ENCODE measurements around the gene IFNA2. TPM values are rescaled to one million over a fixed set of nuclear protein-coding genes. Genes with fewer than 3 reads are reported as not detected.
"Not testable (repeated sequence)": the region's sequence is repeated elsewhere in the genome, so short reads cannot be mapped to it uniquely, and the experiment has no call there.

Gene IFNA2
- 0.31 TPM for polyA plus RNA-seq (2012; ENCODE audit: low read depth, missing spikeins)

DNA sequence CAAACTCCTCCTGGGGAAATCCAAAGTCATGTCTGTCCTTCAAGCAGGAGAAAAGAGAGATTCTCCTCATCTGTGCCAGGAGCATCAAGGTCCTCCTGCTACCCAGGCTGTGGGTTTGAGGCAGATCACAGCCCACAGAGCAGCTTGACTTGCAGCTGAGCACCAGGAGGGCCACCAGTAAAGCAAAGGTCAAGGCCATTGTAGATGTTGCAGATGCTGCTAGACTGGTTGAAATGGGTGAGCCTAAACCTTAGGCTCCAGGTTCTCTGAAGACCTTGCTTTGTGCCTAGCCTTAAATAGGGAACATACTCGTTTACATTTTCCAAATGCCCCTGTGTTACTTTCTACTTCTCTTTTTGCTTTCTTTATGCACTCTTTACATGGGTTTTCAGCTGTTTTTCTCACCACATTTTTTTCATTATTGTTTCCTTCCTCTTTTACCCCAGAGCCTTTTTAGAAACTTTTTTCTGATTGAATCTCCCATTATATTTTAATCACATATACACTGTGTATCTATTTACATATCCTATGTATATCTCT is at the start of gene IFNA2:
Gene IFNA2, minus strand, starts transcription at position 268 of the 540 bp plus-strand sequence. Its CDS starts 69 bp downstream, at position 199.
- FAIRE-seq (peak; percentile 95), DNase-seq (ENCODE audit: insufficient read length, low spot score) (no peak)
- no peak for TF ChIP-seq POLR2AphosphoS5 (IDR thresholded peaks at IDR 0.05; ENCODE audit: low read depth, low read length)
- TF ChIP-seq POU2F2 (IDR thresholded peaks at IDR 0.05; ENCODE audit: low read depth, low read length): no peak
- TF ChIP-seq SPI1 (IDR thresholded peaks at IDR 0.05; ENCODE audit: low read depth, low read length): no peak
- TF ChIP-seq PAX5 (IDR thresholded peaks at IDR 0.05; ENCODE audit: insufficient read depth, low read length, severe bottlenecking): no peak
- no peak for TF ChIP-seq POLR2A (IDR thresholded peaks at IDR 0.05; ENCODE audit: low read depth, low read length)
- no peak for TF ChIP-seq TAF1 (IDR thresholded peaks at IDR 0.05; ENCODE audit: low read depth, low read length)

DNA sequence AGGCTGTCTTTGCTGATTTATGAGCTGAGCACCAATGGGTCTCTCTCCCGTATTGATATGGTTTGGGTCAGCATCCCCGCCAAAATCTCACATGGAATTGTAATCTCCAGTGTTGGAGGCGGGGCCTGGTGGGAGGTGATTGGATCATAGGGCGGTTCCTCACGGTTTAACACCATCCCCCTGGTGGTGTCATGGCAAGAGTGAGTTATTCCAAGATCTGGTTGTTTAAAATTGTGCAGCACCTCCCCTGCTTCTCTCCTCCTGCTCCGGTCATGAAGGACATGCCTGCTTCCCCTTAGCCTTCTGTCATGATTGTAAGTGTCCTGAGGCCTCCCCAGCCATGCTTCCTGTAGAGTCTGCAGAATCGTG is 49.8 kb upstream of the IFNA2 start:
- not testable (repeated sequence) for DNase-seq (ENCODE audit: insufficient read length, low spot score)
- FAIRE-seq: peak; percentile 59

DNA sequence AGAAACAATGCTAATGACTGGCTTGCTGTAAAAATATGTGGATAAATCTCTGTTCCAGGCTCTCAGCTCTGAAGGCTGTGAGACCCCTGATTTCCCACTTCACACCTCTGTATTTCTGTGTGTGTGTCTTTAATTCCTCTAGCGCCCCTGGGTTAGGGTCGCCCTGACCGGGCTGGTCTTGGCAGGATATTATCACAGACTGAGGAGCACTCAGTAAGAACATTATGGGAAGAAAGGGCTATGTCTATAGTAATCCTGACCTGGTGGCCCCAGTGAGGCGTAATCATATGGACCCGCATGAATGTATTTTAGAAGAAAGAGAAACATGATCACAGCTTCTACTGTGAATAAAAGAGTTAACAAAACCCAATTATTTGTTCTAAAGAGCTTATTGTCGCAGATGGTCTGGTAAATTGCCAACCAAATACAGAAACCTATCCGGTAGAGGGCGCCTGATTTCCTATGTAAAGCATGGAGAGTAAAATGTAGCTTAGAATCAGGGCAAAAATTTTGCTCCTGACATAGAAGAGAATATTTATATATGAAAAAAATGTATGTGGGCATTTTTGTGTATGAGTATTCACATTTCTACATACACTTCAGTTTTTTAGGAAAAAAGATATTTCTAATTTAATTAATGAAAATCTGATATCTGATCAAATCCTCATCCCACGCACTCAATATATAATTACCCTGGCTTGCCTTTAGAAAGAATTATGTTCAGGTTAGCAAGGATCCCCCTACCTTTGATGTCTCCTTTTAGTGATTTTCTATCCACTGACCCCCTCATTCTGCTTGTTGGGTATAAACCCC is 49.2 kb upstream of the IFNA2 start:
- TF ChIP-seq SPI1 (IDR thresholded peaks at IDR 0.05; ENCODE audit: low read depth, low read length) (no peak), POLR2AphosphoS5 (IDR thresholded peaks at IDR 0.05; ENCODE audit: low read depth, low read length) (no peak), POU2F2 (IDR thresholded peaks at IDR 0.05; ENCODE audit: low read depth, low read length) (no peak), TAF1 (IDR thresholded peaks at IDR 0.05; ENCODE audit: low read depth, low read length) (no peak), POLR2A (IDR thresholded peaks at IDR 0.05; ENCODE audit: low read depth, low read length) (no peak), PAX5 (IDR thresholded peaks at IDR 0.05; ENCODE audit: insufficient read depth, low read length, severe bottlenecking) (no peak)
- DNase-seq (ENCODE audit: insufficient read length, low spot score): no peak
- no peak for FAIRE-seq

GRCh38 chr9:21432672-21433425 is 47.7 kb upstream of the IFNA2 start:
- peak; percentile 78 for FAIRE-seq
- no peak for DNase-seq (ENCODE audit: insufficient read length, low spot score)

DNA sequence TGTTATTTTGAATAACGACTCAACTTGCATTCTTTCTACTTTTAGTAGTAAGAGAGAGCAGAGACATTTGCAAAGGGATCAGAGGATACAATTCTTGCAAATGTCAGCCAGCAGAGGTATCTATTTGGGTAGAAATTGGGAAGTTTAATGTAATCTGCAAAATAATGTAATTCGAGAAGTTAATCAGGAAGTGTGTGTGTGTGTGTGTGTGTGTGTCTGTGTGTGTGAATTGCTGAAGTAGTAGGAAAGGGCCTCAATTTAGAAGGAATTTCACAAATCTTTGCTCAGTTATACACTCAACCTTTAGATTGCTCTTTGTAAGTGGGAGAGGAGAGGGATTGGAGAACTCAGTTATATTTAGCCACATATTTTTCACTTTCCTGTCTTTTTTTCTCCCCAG is 44.0 kb upstream of the IFNA2 start:
- FAIRE-seq: no peak
- no peak for TF ChIP-seq POLR2AphosphoS5 (IDR thresholded peaks at IDR 0.05; ENCODE audit: low read depth, low read length)
- TF ChIP-seq PAX5 (IDR thresholded peaks at IDR 0.05; ENCODE audit: insufficient read depth, low read length, severe bottlenecking): no peak
- TF ChIP-seq TAF1 (IDR thresholded peaks at IDR 0.05; ENCODE audit: low read depth, low read length): no peak
- no peak for TF ChIP-seq POU2F2 (IDR thresholded peaks at IDR 0.05; ENCODE audit: low read depth, low read length)
- no peak for TF ChIP-seq SPI1 (IDR thresholded peaks at IDR 0.05; ENCODE audit: low read depth, low read length)
- no peak for TF ChIP-seq POLR2A (IDR thresholded peaks at IDR 0.05; ENCODE audit: low read depth, low read length)
- no peak for DNase-seq (ENCODE audit: insufficient read length, low spot score)

More at GRCh38 chr9:21432672-21433425, 47.7 kb upstream of the IFNA2 start:
- TF ChIP-seq SPI1 (IDR thresholded peaks at IDR 0.05; ENCODE audit: low read depth, low read length) (peak; percentile 94), PAX5 (IDR thresholded peaks at IDR 0.05; ENCODE audit: insufficient read depth, low read length, severe bottlenecking) (no peak)

GRCh38 chr9:21428235-21428634 is 43.0 kb upstream of the IFNA2 start:
- DNase-seq (ENCODE audit: insufficient read length, low spot score) (no peak), FAIRE-seq (peak; percentile 84)
- no peak for TF ChIP-seq PAX5 (IDR thresholded peaks at IDR 0.05; ENCODE audit: insufficient read depth, low read length, severe bottlenecking)
- TF ChIP-seq SPI1 (IDR thresholded peaks at IDR 0.05; ENCODE audit: low read depth, low read length): no peak
- no peak for TF ChIP-seq TAF1 (IDR thresholded peaks at IDR 0.05; ENCODE audit: low read depth, low read length)
- TF ChIP-seq POU2F2 (IDR thresholded peaks at IDR 0.05; ENCODE audit: low read depth, low read length): no peak
- TF ChIP-seq POLR2A (IDR thresholded peaks at IDR 0.05; ENCODE audit: low read depth, low read length): no peak
- TF ChIP-seq POLR2AphosphoS5 (IDR thresholded peaks at IDR 0.05; ENCODE audit: low read depth, low read length): no peak

- FAIRE-seq (no peak), DNase-seq (ENCODE audit: insufficient read length, low spot score) (no peak)
- TF ChIP-seq SPI1 (IDR thresholded peaks at IDR 0.05; ENCODE audit: low read depth, low read length) (no peak), PAX5 (IDR thresholded peaks at IDR 0.05; ENCODE audit: insufficient read depth, low read length, severe bottlenecking) (no peak), POU2F2 (IDR thresholded peaks at IDR 0.05; ENCODE audit: low read depth, low read length) (no peak)
Observed at GRCh38 chr9:21415493-21416267, 30.5 kb upstream of the IFNA2 start.

DNA sequence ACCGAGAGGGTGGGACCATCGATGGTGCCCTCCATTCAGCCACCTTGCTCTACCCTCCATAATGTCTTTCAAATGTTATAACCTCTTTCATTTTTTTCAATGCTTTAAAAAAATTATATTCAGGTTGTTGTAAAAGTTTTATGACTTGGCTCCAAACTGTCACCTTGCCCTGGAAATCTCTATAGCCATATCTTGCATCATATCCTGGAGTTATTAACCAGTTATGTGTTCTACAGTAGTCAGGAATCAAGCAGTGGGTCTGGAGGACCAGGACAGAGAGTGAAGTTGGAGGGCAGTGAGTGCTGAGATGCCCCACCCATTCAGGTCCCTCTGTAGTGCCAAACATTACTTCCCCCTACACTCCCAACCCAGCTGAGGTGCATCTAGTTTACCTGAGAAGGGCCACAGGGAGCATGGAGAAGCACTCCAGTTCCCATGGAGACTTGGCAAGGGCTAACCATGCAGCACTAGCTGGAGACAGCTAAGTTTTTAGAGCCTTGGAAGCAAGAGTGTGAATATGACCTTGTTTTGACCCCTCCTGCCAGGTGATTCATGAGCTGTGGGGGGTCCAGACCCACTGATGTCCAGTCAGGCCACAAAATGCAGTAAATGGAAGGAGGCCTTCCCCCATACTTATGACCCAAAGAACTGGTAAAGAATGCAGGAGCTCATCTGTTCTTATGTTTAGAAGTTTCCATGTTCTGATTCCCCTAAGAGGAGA is 29.2 kb upstream of the IFNA2 start:
- TF ChIP-seq POLR2A (IDR thresholded peaks at IDR 0.05; ENCODE audit: low read depth, low read length) (no peak), POU2F2 (IDR thresholded peaks at IDR 0.05; ENCODE audit: low read depth, low read length) (no peak)
- FAIRE-seq (no peak), DNase-seq (ENCODE audit: insufficient read length, low spot score) (no peak)

GRCh38 chr9:21413624-21414023 is 28.4 kb upstream of the IFNA2 start:
- FAIRE-seq (no peak), DNase-seq (ENCODE audit: insufficient read length, low spot score) (no peak)
- TF ChIP-seq TAF1 (IDR thresholded peaks at IDR 0.05; ENCODE audit: low read depth, low read length): no peak
- no peak for TF ChIP-seq POU2F2 (IDR thresholded peaks at IDR 0.05; ENCODE audit: low read depth, low read length)
- TF ChIP-seq SPI1 (IDR thresholded peaks at IDR 0.05; ENCODE audit: low read depth, low read length): no peak
- no peak for TF ChIP-seq PAX5 (IDR thresholded peaks at IDR 0.05; ENCODE audit: insufficient read depth, low read length, severe bottlenecking)
- TF ChIP-seq POLR2A (IDR thresholded peaks at IDR 0.05; ENCODE audit: low read depth, low read length): no peak
